CD14-positive monocyte (primary cell): Measurements from ENCODE around the gene ACVR1. TPM values are rescaled to one million over a fixed set of nuclear protein-coding genes. Genes with fewer than 3 reads are reported as not detected.

Experiments
- DNase-seq, 3 donors: peaks; one replicate each; pipeline ENCODE4 v3.0.0-alpha.2; 2011 to 2022
- H2AFZ ChIP-seq: 2 replicates; pipeline ENCODE4 v1.6.0; 2012; ENCODE audit warnings: mild to moderate bottlenecking, low read depth, low read length, inconsistent platforms; ENCODE audit not compliant: insufficient read depth, poor library complexity, severe bottlenecking
- H3K27ac ChIP-seq, 2 donors: 1 replicate in 1 of 2; 2 replicates in 1 of 2; pipeline ENCODE4 v1.5.1; 2012 to 2013; ENCODE audit warnings: low read length in 2 of 2, control low read depth in 1 of 2, inconsistent platforms in 1 of 2, low read depth in 1 of 2, mild to moderate bottlenecking in 1 of 2
- H3K27me3 ChIP-seq, 2 donors: one replicate each; pipeline versions ENCODE4 v1.6.0 to v1.6.1; 2011 to 2013; ENCODE audit warnings: low read length in 2 of 2; ENCODE audit not compliant: control insufficient read depth in 2 of 2, insufficient read depth in 2 of 2
- H3K36me3 ChIP-seq, 2 donors: replicated peaks in 1 of 2; 1 replicate in 1 of 2; 2 replicates in 1 of 2; pipeline versions ENCODE4 v1.5.1 to v1.6.1; 2012 to 2013; ENCODE audit warnings: low read length in 2 of 2, control low read depth in 1 of 2, inconsistent platforms in 1 of 2, mild to moderate bottlenecking in 1 of 2; ENCODE audit not compliant: insufficient read depth in 2 of 2, control insufficient read depth in 1 of 2
- H3K4me1 ChIP-seq, 2 donors: 1 replicate in 1 of 2; 2 replicates in 1 of 2; pipeline versions ENCODE4 v1.5.1 to v1.6.1; 2012 to 2013; ENCODE audit warnings: low read length in 2 of 2, control low read depth in 1 of 2, inconsistent platforms in 1 of 2, mild to moderate bottlenecking in 1 of 2, moderate library complexity in 1 of 2; ENCODE audit not compliant: insufficient read depth in 2 of 2, control insufficient read depth in 1 of 2
- H3K4me2 ChIP-seq: replicated peaks from 2 replicates; pipeline ENCODE3; 2012; ENCODE audit warnings: low read length, moderate library complexity, mild to moderate bottlenecking; ENCODE audit not compliant: poor library complexity, severe bottlenecking; ENCODE audit errors: extremely low read depth
- H3K4me3 ChIP-seq, 3 experiments: fragments of 200-600 bp in 1 of 3; sonication (generic) in 1 of 3; replicated peaks in 1 of 3; 1 replicate in 2 of 3; 2 replicates in 1 of 3; pipeline ENCODE4 v1.5.1; 2011 to 2013; ENCODE audit warnings: low read length in 3 of 3, mild to moderate bottlenecking in 3 of 3, control low read depth in 2 of 3, low read depth in 2 of 3, inconsistent platforms in 1 of 3, moderate library complexity in 1 of 3
- H3K79me2 ChIP-seq: 2 replicates; pipeline ENCODE4 v1.6.0; 2012; ENCODE audit warnings: mild to moderate bottlenecking, control low read depth, inconsistent platforms, low read length, moderate library complexity; ENCODE audit not compliant: insufficient read depth
- H3K9ac ChIP-seq: 2 replicates; pipeline ENCODE4 v1.6.0; 2017; ENCODE audit warnings: low read length, mild to moderate bottlenecking; ENCODE audit not compliant: insufficient read depth, poor library complexity, severe bottlenecking
- H3K9me3 ChIP-seq, 2 donors: replicated peaks in 1 of 2; 1 replicate in 1 of 2; 2 replicates in 1 of 2; pipeline versions ENCODE4 v1.5.1 to v1.6.1; 2012 to 2013; ENCODE audit warnings: low read length in 2 of 2, control low read depth in 1 of 2; ENCODE audit not compliant: control insufficient read depth in 1 of 2, insufficient read depth in 1 of 2
- H4K20me1 ChIP-seq: 2 replicates; pipeline ENCODE4 v1.6.0; 2012; ENCODE audit warnings: mild to moderate bottlenecking, low read length, control low read depth, moderate library complexity; ENCODE audit not compliant: insufficient read depth
- H3K27ac Mint-ChIP-seq, 7 donors: one replicate each; pipeline ENCODE4 v1.8.0; 2020; ENCODE audit warnings: mild to moderate bottlenecking in 7 of 7, mixed read lengths in 7 of 7, moderate library complexity in 6 of 7, inconsistent platforms in 2 of 7
- H3K27me3 Mint-ChIP-seq, 3 donors: one replicate each; pipeline ENCODE4 v1.8.0; 2021 to 2022; ENCODE audit warnings: low read depth in 3 of 3, mild to moderate bottlenecking in 3 of 3, mixed read lengths in 3 of 3, moderate library complexity in 3 of 3, inconsistent platforms in 1 of 3
- H3K36me3 Mint-ChIP-seq, 2 donors: one replicate each; pipeline ENCODE4 v1.8.0; 2020; ENCODE audit warnings: mixed read lengths in 2 of 2, inconsistent platforms in 1 of 2, mild to moderate bottlenecking in 1 of 2
- H3K4me1 Mint-ChIP-seq: one replicate; pipeline ENCODE4 v1.8.0; 2020; ENCODE audit warnings: mild to moderate bottlenecking, mixed read lengths
- H3K4me3 Mint-ChIP-seq, 2 donors: one replicate each; pipeline ENCODE4 v1.8.0; 2020; ENCODE audit warnings: mild to moderate bottlenecking in 2 of 2, mixed read lengths in 2 of 2, moderate library complexity in 1 of 2
- H3K9me3 Mint-ChIP-seq, 7 donors: one replicate each; pipeline ENCODE4 v1.8.0; 2020 to 2022; ENCODE audit warnings: mixed read lengths in 7 of 7, mild to moderate bottlenecking in 6 of 7, moderate library complexity in 6 of 7, inconsistent platforms in 2 of 7
- WGBS: methylation state at CpG from one replicate; pipeline ENCODE4 v1.1.5; 2013; ENCODE audit warnings: missing lambda C conversion rate; ENCODE audit not compliant: insufficient coverage; 5-methylcytosine and 5-hydroxymethylcytosine counted together
- intact Hi-C, 2 donors: fragments of 100-400 bp; cut with micrococcal nuclease; formaldehyde crosslinking; loops; one replicate each; pipeline versions ENCODE4 v1.15.0 to v1.15.1; 2023
- polyA plus RNA-seq, 3 donors: library from polyadenylated mRNA; depleted of rRNA in 1 of 3; unstranded in 2 of 3; stranded (reverse) in 1 of 3; fragments of 300-500 nt in 2 of 3; fragments of >200 nt in 1 of 3; fragmentation: Illumina TruSeq in 2 of 3; gene quantifications; 1 replicate in 2 of 3; 2 replicates in 1 of 3; pipeline ENCODE4 v1.2.3, GENCODE V29; 2012 to 2021
- TF ChIP-seq, protein P1 (sequence below): fragments of 200-600 bp; IDR thresholded peaks from one replicate; pipeline ENCODE4 v1.8.0; 2022; ENCODE audit warnings: antibody characterized with exemption, mild to moderate bottlenecking

ACVR1 gene
- polyA plus RNA-seq, 3 donors = 2.8 to 13.4 (median 4.9) TPM

GRCh38 chr2:157841485-157841884, 34.6 kb downstream of the ACVR1 start:
- Mint-ChIP-seq H3K36me3 (peaks cover 13 to 17% of the 10 kb centered on the region in 2 donors), H3K27ac (no peak overlapping the region), H3K9me3 (no peaks in the 10 kb centered on the region), H3K4me1 (peaks cover 32% of the 10 kb centered on the region), H3K27me3 (no peaks in the 10 kb centered on the region), H3K4me3 (no peak overlapping the region)
- Histone ChIP-seq H3K9me3 (no peaks in the 10 kb centered on the region), H3K27me3 (no peaks in the 10 kb centered on the region), H3K4me3 (no peak overlapping the region), H3K9ac (no peak overlapping the region), H3K79me2 (no peaks in the 10 kb centered on the region), H2AFZ (no peak overlapping the region), H3K27ac (no peak overlapping the region), H3K36me3 (no peaks in the 10 kb centered on the region), H4K20me1 (peaks cover 4% of the 10 kb centered on the region), H3K4me2 (no peak overlapping the region), H3K4me1 (peaks cover 19 to 31% of the 10 kb centered on the region in 2 donors)
- intact Hi-C loops = no loop called here
- DNase-seq = no peak
- no CpG with 5 or more reads among the region's 2 CpGs for WGBS
- TF ChIP-seq, protein P1, sequence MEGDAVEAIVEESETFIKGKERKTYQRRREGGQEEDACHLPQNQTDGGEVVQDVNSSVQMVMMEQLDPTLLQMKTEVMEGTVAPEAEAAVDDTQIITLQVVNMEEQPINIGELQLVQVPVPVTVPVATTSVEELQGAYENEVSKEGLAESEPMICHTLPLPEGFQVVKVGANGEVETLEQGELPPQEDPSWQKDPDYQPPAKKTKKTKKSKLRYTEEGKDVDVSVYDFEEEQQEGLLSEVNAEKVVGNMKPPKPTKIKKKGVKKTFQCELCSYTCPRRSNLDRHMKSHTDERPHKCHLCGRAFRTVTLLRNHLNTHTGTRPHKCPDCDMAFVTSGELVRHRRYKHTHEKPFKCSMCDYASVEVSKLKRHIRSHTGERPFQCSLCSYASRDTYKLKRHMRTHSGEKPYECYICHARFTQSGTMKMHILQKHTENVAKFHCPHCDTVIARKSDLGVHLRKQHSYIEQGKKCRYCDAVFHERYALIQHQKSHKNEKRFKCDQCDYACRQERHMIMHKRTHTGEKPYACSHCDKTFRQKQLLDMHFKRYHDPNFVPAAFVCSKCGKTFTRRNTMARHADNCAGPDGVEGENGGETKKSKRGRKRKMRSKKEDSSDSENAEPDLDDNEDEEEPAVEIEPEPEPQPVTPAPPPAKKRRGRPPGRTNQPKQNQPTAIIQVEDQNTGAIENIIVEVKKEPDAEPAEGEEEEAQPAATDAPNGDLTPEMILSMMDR = no peak

- Histone ChIP-seq H3K27ac (no peak overlapping the region), H4K20me1 (peaks cover 4% of the 10 kb centered on the region), H3K4me2 (no peak overlapping the region), H3K9me3 (no peaks in the 10 kb centered on the region), H3K36me3 (no peaks in the 10 kb centered on the region), H3K4me3 (no peak overlapping the region), H2AFZ (no peak overlapping the region), H3K27me3 (no peaks in the 10 kb centered on the region), H3K79me2 (no peaks in the 10 kb centered on the region), H3K4me1 (peaks cover 19 to 31% of the 10 kb centered on the region in 2 donors), H3K9ac (no peak overlapping the region)
- Mint-ChIP-seq H3K27me3 (no peaks in the 10 kb centered on the region), H3K9me3 (no peaks in the 10 kb centered on the region), H3K36me3 (peaks cover 18 to 20% of the 10 kb centered on the region in 2 donors), H3K4me1 (peaks cover 32% of the 10 kb centered on the region), H3K4me3 (no peak overlapping the region), H3K27ac (peak overlapping the region in 1 of 7 donors; percentile 16)
- intact Hi-C loops = no loop called here
- TF ChIP-seq, protein P1 = no peak
- no peak for DNase-seq
- WGBS = 18% methylated on average over 10 of the region's 10 CpGs
Observed at GRCh38 chr2:157840568-157841156, 35.5 kb downstream of the ACVR1 start.
